Activated naive CD8-positive, alpha-beta T cell treated with anti-CD3 and anti-CD28 coated beads for 36 hours (primary cell): ENCODE results near the gene UGT1A8. TPM values are rescaled to one million over a fixed set of nuclear protein-coding genes. Genes with fewer than 3 reads are reported as not detected.
"Not testable (repeated sequence)": the region's sequence is repeated elsewhere in the genome, so short reads cannot be mapped to it uniquely, and the experiment has no call there.

Experiments
- DNase-seq: peaks from one replicate; pipeline ENCODE4 v3.0.0; 2021
- H3K27ac Mint-ChIP-seq: one replicate; pipeline ENCODE4 v1.8.0; 2022; ENCODE audit warnings: mild to moderate bottlenecking, moderate library complexity, mixed read lengths
- H3K27me3 Mint-ChIP-seq: one replicate; pipeline ENCODE4 v1.8.0; 2022; ENCODE audit warnings: mild to moderate bottlenecking, mixed read lengths
- H3K36me3 Mint-ChIP-seq: one replicate; pipeline ENCODE4 v1.8.0; 2021; ENCODE audit warnings: mild to moderate bottlenecking, mixed read lengths
- H3K4me1 Mint-ChIP-seq: one replicate; pipeline ENCODE4 v1.8.0; 2021; ENCODE audit warnings: mixed read lengths
- H3K4me3 Mint-ChIP-seq: one replicate; pipeline ENCODE4 v1.8.0; 2022; ENCODE audit warnings: mild to moderate bottlenecking, moderate library complexity, mixed read lengths
- H3K9me3 Mint-ChIP-seq: one replicate; pipeline ENCODE4 v1.8.0; 2022; ENCODE audit warnings: mixed read lengths
- total RNA-seq, 2 experiments: library from RNA; stranded (reverse); gene quantifications; one replicate each; pipeline ENCODE4 v1.2.3, GENCODE V29; 2021

Gene UGT1A8
- total RNA-seq, 2 experiments from 2014 or later, result not detected

DNA sequence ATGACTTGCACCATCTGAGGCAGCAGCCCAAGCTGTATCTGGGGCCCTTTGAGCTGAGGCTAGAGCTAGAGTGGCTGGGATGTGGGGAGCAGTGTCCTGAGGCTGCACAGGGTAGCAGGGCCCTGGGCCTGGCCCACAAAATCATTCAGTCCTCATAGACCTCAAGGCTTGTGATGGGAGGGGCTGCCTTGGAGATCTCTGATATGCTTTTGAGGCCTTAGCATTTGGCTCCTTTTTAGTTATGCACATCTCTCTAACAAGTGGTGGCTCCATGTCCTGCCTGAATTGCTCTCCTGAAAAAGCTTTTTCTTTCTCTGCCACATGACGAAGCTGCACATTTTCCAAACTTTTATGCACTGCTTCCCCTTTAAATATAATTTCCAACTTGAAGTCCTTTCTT is 11.8 kb upstream of the UGT1A8 start:
- no peaks in the 10 kb centered on the region for H3K36me3 Mint-ChIP-seq
- no peak for DNase-seq
- no peak overlapping the region for H3K4me3 Mint-ChIP-seq
- H3K4me1 Mint-ChIP-seq, result no peaks in the 10 kb centered on the region
- H3K27ac Mint-ChIP-seq, result no peak overlapping the region
- H3K27me3 Mint-ChIP-seq, result peaks cover 9% of the 10 kb centered on the region
- peaks cover 4% of the 10 kb centered on the region for H3K9me3 Mint-ChIP-seq

DNA sequence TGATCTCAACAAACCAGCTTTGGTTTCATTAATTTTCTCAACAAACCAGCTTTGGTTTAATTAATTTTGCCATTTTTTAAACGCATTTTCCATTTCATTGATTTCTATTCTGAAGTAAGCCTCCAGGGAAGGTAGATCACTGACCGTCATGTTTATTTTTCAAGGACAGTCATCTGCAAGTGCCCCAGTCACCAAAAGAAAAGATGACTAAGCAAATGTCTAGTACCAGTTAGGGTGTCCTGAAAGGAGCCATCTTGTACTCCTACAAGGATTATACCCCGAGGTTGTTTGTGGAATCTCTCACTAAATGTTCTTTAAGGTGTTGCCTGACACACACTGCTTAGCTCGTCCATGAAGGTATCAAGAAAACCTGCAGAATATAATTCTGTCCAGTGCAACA is 6.1 kb upstream of the UGT1A8 start:
- no peak for DNase-seq
- Mint-ChIP-seq H3K9me3 (peaks cover 14% of the 10 kb centered on the region), H3K27ac (no peak overlapping the region), H3K27me3 (peaks cover 13% of the 10 kb centered on the region), H3K4me1 (no peaks in the 10 kb centered on the region), H3K4me3 (no peak overlapping the region), H3K36me3 (peaks cover 2% of the 10 kb centered on the region)

DNA sequence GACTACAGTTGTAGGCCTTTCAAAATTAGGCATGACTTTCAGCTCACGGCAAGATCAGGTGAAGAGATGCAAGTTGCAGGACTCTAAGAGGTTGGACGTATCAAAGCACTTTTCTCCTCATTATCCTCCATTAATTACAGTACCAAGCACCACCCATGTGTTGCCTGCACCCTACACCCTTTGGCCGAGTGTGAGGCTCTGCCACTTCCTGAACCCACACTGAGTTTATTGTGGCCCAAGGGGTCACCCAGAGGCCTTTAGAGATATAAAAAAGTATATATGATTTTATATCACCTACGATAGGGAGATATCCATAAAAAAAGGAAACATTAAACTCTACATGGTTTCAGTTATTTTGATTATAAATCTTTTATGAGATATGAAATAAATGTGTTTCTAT is 2.8 kb downstream of the UGT1A8 start:
- Mint-ChIP-seq H3K4me3 (no peak overlapping the region), H3K27me3 (peaks cover 11% of the 10 kb centered on the region), H3K9me3 (peaks cover 2% of the 10 kb centered on the region), H3K36me3 (no peaks in the 10 kb centered on the region), H3K4me1 (no peaks in the 10 kb centered on the region), H3K27ac (no peak overlapping the region)
- DNase-seq, result no peak

DNA sequence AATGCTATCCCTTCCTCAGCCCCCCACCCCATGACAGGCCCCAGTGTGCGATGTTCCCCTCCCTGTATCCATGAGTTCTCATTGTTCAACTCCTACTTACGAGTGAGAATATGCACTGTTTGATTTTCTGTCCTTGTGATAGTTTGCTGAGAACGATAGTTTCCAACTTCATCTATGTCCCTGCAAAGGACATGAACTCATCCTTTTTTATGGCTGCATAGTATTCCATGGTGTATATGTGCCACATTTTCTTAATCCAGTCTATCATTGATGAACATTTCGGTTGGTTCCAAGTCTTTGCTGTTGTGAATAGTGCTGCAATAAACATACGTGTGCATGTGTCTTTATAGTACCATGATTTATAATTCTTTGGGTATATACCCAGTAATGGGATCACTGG is 4.4 kb downstream of the UGT1A8 start:
- H3K27ac Mint-ChIP-seq, H3K4me3 Mint-ChIP-seq, H3K9me3 Mint-ChIP-seq, H3K27me3 Mint-ChIP-seq, DNase-seq, H3K36me3 Mint-ChIP-seq, H3K4me1 Mint-ChIP-seq: not testable (repeated sequence)

DNA sequence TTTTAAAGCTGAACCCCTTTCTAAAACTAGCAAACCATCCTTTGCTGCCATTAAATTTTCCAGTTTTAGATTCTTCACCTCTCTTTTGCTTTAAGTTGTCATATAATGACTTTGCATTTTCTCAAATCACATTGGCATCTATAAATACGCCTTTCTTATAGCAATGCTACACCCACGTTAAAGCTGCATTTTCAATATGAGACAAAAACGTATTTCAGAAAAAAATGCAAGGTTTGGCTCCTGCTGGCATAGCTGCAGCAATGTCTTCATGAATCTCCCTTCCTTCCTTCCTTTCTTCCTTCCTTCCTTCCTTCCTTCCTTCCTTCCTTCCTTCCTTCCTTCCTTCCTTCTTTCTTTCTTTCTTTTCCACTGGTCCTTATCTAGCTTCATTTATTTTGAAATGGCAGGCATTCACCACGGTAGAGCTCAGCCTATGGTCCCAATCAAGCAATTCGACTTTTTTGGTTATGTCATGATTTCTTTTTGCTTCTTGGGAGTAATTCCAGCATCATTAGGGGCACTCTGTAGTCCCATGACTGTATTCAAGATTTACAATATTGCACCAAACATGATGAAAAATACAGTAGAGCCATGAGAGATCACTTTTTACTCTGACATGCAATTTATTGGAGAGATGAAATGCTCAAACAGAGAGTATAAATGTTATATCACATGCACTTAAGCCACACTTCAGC is 10.0 kb downstream of the UGT1A8 start:
- Mint-ChIP-seq H3K4me1 (no peaks in the 10 kb centered on the region), H3K27me3 (peaks cover 6% of the 10 kb centered on the region), H3K4me3 (no peak overlapping the region), H3K36me3 (no peaks in the 10 kb centered on the region), H3K27ac (no peak overlapping the region), H3K9me3 (peaks cover 14% of the 10 kb centered on the region)
- no peak for DNase-seq

DNA sequence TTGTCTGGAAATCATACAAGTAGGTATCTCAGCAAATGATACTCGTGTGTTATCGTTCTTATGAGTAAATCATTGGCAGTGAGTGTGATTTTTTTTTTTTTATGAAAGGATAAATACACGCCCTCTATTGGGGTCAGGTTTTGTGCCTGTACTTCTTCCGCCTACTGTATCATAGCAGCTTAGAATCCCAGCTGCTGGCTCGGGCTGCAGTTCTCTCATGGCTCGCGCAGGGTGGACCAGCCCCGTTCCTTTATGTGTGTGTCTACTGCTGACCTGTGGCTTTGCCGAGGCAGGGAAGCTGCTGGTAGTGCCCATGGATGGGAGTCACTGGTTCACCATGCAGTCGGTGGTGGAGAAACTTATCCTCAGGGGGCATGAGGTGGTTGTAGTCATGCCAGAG is 18.9 kb downstream of the UGT1A8 start, which contains the start of gene UGT1A10:
UGT1A10 (plus strand) TSS at position 143 of the 400 bp plus-strand sequence; CDS start at position 218, 75 bp downstream.
- not testable (repeated sequence) for DNase-seq, H3K4me3 Mint-ChIP-seq, H3K36me3 Mint-ChIP-seq, H3K9me3 Mint-ChIP-seq, H3K4me1 Mint-ChIP-seq, H3K27ac Mint-ChIP-seq
- peaks cover 19% of the 10 kb centered on the region for H3K27me3 Mint-ChIP-seq

DNA sequence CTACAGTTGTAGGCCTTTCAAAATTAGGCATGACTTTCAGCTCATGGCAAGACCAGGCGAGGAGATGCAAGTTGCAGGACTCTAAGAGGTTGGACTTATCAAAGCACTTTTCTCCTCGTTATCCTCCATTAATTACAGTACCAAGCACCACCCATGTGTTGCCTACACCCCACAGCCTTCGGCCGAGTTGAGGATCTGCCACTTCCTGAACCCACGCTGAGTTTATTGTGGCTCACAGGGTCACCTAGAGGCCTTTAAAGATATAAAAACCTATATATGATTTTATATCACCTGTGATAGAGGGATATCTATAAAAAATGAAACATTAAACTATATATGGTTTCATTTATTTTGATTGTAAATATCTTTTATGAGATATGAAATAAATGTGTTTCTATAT is 21.4 kb downstream of the UGT1A8 start:
- Mint-ChIP-seq H3K9me3 (no peaks in the 10 kb centered on the region), H3K27ac (no peak overlapping the region), H3K27me3 (peaks cover 13% of the 10 kb centered on the region), H3K36me3 (no peaks in the 10 kb centered on the region), H3K4me3 (no peak overlapping the region), H3K4me1 (peaks cover 5% of the 10 kb centered on the region)
- DNase-seq, result no peak

DNA sequence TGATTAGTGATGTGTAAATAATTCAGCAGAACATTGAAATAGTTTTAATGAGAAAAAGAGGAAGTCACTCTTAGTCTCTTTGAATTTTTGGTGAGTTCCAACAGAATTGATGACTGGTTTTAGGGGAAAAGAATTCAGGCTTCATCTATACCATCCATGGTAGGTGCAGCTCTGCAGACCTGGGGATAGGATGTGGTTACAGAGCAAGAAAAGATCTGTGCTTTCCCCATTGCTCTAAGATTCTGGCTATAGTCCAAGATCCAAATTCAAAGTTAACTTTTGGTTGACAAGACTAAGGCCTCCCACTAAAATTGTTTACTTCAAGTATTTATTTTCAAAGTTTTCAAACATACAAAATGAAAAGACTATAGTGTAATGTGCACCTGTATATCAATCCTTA is 22.4 kb downstream of the UGT1A8 start:
- H3K4me3 Mint-ChIP-seq, result no peak overlapping the region
- peaks cover 2% of the 10 kb centered on the region for H3K9me3 Mint-ChIP-seq
- no peaks in the 10 kb centered on the region for H3K36me3 Mint-ChIP-seq
- H3K27me3 Mint-ChIP-seq, result peaks cover 13% of the 10 kb centered on the region
- H3K4me1 Mint-ChIP-seq, result peaks cover 5% of the 10 kb centered on the region
- H3K27ac Mint-ChIP-seq, result no peak overlapping the region
- no peak for DNase-seq

DNA sequence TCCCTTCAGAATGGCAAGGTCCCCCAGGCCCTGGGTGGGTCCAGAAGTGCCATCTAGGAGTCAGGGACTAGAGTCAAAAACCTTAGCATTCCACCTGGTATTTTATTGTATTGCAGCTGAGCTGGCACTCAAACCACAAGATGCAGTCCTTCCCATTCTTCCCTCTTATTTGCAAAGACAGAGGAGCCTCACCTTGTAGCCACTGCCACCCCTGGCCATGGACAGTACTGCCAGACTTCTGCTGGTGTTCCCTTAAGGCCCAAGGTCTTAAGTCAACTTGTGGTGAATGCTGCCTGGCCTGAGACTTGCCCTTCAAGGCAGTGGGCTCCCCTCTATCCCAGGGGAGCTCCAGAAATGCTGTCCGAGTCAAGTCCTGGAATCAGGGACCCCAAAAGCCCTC is 25.7 kb downstream of the UGT1A8 start:
- peaks cover 5% of the 10 kb centered on the region for H3K27me3 Mint-ChIP-seq
- H3K4me1 Mint-ChIP-seq, result peaks cover 5% of the 10 kb centered on the region
- peaks cover 13% of the 10 kb centered on the region for H3K9me3 Mint-ChIP-seq
- no peak overlapping the region for H3K4me3 Mint-ChIP-seq
- no peak overlapping the region for H3K27ac Mint-ChIP-seq
- no peaks in the 10 kb centered on the region for H3K36me3 Mint-ChIP-seq
- DNase-seq, result no peak

DNA sequence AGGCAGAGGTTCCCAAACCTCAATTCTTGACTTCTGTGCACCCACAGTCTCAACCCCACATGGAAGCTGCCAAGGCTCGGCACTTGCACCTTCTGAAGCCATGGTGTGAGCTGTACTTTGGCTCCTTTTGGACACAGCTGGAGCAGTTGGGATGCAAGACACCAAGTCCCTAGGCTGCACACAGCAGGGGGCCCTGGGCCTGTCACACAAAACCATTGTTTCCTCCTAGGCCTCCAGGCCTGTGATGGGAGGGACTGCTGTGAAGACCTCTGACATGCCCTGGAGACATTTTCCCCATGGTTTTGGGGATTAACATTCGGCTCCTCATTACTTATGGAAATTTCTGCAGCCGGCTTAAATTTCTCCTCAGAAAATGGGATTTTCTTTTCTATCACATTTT is 28.6 kb downstream of the UGT1A8 start:
- not testable (repeated sequence) for H3K4me1 Mint-ChIP-seq, H3K27me3 Mint-ChIP-seq, DNase-seq, H3K4me3 Mint-ChIP-seq, H3K36me3 Mint-ChIP-seq, H3K27ac Mint-ChIP-seq
- peaks cover 13% of the 10 kb centered on the region for H3K9me3 Mint-ChIP-seq

DNA sequence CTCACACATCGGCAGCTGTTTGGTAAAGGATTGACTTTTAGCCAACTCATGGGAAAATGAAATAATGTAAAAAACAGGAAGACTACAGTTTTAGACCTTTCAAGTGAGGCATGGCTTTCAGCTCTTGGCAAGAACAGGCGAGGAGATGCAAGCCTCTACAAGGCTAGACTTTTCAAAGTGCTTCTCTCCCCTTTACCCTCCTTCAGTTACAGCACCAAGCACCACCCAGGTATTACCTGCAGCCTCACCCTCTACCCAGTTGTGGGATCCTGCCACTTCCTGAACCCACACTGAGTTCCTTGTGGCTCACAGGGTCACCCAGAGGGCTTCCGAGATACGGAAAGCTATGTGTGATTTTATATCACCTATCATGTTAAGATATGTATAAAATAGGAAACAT is 33.5 kb downstream of the UGT1A8 start:
- Mint-ChIP-seq H3K27me3 (peaks cover 16% of the 10 kb centered on the region), H3K4me3 (no peak overlapping the region), H3K36me3 (no peaks in the 10 kb centered on the region), H3K9me3 (peaks cover 9% of the 10 kb centered on the region), H3K4me1 (no peaks in the 10 kb centered on the region), H3K27ac (no peak overlapping the region)
- DNase-seq, result no peak

DNA sequence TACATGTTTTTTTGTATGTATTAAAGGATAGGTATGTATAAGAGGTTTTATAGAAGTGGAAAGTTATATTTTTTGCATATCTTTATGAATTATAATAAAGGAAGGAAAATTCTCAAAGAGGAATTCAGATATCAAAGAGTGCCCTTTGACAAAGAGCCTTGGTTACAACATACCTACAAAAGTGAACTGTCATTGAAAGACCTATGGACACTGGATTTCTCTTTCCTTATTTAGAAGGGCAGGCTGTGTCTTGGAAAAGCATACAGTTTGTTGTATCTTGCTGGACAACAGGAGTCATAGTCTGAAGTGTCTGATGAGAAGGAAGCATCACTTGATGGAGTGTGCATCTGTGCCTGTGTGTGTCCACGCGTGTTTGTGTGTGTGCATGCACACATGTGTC is 34.0 kb downstream of the UGT1A8 start:
- peaks cover 16% of the 10 kb centered on the region for H3K27me3 Mint-ChIP-seq
- no peaks in the 10 kb centered on the region for H3K36me3 Mint-ChIP-seq
- no peak for DNase-seq
- no peak overlapping the region for H3K27ac Mint-ChIP-seq
- no peak overlapping the region for H3K4me3 Mint-ChIP-seq
- no peaks in the 10 kb centered on the region for H3K4me1 Mint-ChIP-seq
- H3K9me3 Mint-ChIP-seq, result peaks cover 7% of the 10 kb centered on the region

DNA sequence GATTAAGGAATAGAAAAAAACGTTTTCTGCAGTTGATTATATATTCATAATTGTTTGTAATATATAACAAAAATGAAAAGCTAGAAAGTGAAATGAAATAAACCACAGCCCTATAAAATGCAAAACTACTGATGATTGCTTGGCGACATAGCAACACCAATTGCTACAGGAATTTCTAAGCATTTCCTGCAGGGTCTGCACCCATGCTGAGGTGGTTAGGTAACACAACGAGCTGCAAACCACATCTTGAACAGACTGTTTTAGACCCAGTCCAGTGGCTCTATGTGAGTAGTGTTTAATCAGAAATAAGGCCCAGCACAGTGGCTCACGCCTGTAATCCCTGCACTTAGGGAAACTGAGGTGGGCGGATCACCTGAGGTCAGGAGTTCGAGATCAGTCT is 37.1 kb downstream of the UGT1A8 start:
- no peaks in the 10 kb centered on the region for H3K36me3 Mint-ChIP-seq
- H3K27ac Mint-ChIP-seq, result no peak overlapping the region
- peaks cover 10% of the 10 kb centered on the region for H3K27me3 Mint-ChIP-seq
- H3K9me3 Mint-ChIP-seq, result no peaks in the 10 kb centered on the region
- no peaks in the 10 kb centered on the region for H3K4me1 Mint-ChIP-seq
- no peak for DNase-seq
- H3K4me3 Mint-ChIP-seq, result no peak overlapping the region

DNA sequence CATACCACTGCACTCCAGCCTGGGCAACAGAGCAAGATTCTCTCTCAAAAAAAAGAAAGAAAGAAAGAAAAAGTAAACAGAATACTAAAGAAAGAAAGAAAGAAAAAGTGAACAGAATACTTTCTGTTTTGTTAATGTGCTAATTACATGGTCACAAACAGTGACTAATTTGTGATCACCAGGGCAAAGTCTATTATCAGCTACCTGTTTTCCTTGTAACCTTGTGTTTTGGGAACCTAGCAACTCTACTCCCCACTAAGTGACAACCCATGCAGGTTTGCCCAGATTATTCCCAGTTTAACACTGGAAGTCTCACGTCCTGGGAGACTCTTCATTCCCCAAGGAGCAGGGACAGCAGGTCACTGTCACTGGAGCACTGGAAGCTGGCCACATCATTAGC is 37.6 kb downstream of the UGT1A8 start:
- no peak overlapping the region for H3K4me3 Mint-ChIP-seq
- DNase-seq, result no peak
- H3K4me1 Mint-ChIP-seq, result no peaks in the 10 kb centered on the region
- peaks cover 10% of the 10 kb centered on the region for H3K27me3 Mint-ChIP-seq
- H3K9me3 Mint-ChIP-seq, result no peaks in the 10 kb centered on the region
- no peak overlapping the region for H3K27ac Mint-ChIP-seq
- no peaks in the 10 kb centered on the region for H3K36me3 Mint-ChIP-seq

DNA sequence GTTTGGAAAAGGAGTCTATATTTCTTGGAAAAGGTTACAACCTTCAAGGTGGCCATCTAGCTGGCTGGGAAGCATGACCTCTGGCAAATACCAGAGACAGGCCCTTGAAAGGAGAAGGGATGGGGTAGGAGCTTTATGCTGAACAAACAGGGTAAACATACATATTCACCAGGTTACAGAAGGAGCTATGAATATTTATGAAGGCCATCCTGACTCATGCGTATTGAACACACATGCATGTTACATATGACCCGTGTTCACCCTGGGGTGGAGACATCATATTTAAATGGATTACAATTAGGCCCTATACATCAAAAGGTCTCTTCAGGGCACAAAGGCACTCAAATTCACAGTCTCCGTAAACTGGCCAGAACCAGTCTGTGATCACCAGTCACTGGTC is 38.5 kb downstream of the UGT1A8 start:
- not testable (repeated sequence) for DNase-seq, H3K27me3 Mint-ChIP-seq, H3K27ac Mint-ChIP-seq, H3K4me3 Mint-ChIP-seq, H3K9me3 Mint-ChIP-seq, H3K36me3 Mint-ChIP-seq, H3K4me1 Mint-ChIP-seq

DNA sequence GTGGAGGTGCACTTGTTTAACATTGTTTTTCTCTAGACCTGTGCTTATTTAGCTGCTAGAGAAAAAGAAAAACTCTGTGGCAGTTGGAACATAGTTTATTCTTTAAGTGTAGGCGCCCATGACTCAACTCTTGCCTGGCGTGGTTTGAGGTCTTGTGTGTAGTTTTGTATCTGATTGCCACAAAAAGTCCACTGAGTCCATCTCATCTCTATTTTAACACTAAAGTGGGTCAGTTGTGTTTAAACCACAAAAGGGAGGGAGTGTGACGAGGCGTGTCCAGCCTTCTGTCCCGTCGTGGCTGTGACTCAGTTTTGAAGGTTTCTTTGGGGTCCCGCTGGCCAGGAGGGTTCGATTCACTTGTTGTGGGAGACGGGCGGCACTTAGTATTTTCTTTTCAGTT is 39.0 kb downstream of the UGT1A8 start:
- no peaks in the 10 kb centered on the region for H3K36me3 Mint-ChIP-seq
- no peak overlapping the region for H3K4me3 Mint-ChIP-seq
- no peaks in the 10 kb centered on the region for H3K9me3 Mint-ChIP-seq
- H3K27me3 Mint-ChIP-seq, result peaks cover 10% of the 10 kb centered on the region
- no peak for DNase-seq
- H3K4me1 Mint-ChIP-seq, result no peaks in the 10 kb centered on the region
- no peak overlapping the region for H3K27ac Mint-ChIP-seq
